B cell (primary cell): ENCODE measurements around the gene NTNG1. TPM values are rescaled to one million over a fixed set of nuclear protein-coding genes. Genes with fewer than 3 reads are reported as not detected.

Experiments
- ATAC-seq: fragments of 200-7000 bp; cut with Tn5 transposase; one replicate; pipeline ENCODE4 v1.10.0; 2021; ENCODE audit warnings: low read depth, mild to moderate bottlenecking, moderate number of reproducible peaks, moderate library complexity
- CTCF ChIA-PET: fragments of 350-600 bp; sonication (Branson Sonifier 250); formaldehyde crosslinking; loops from one replicate; lab custom pipeline; 2021; ENCODE audit warnings: antibody characterized with exemption, inconsistent platforms; lab: Charles Lee
- POLR2A ChIA-PET: fragments of 350-600 bp; sonication (Branson Sonifier 250); formaldehyde crosslinking; loops from one replicate; lab custom pipeline; 2021; ENCODE audit warnings: antibody characterized with exemption; lab: Charles Lee
- DNase-seq: peaks from one replicate; pipeline ENCODE4 v3.0.0; 2013
- H2AFZ ChIP-seq: 2 replicates; pipeline ENCODE4 v1.6.1; 2012; ENCODE audit warnings: mild to moderate bottlenecking, low read depth, low read length; ENCODE audit not compliant: insufficient read depth, poor library complexity, severe bottlenecking
- H3K27ac ChIP-seq, 2 donors: 1 replicate in 1 of 2; 2 replicates in 1 of 2; pipeline ENCODE4 v1.5.1; 2012 to 2013; ENCODE audit warnings: low read length in 2 of 2, mild to moderate bottlenecking in 2 of 2, moderate library complexity in 1 of 2
- H3K27me3 ChIP-seq, 4 experiments: fragments of 200-600 bp in 1 of 4; sonication (generic) in 1 of 4; replicated peaks in 1 of 4; 1 replicate in 2 of 4; 2 replicates in 2 of 4; pipeline versions ENCODE4 v1.6.1 to v1.7.0; 2013 to 2016; ENCODE audit warnings: low read length in 3 of 4, mild to moderate bottlenecking in 2 of 4, mixed read lengths in 1 of 4, moderate library complexity in 1 of 4; ENCODE audit not compliant: insufficient read depth in 4 of 4, control insufficient read depth in 3 of 4; ENCODE audit errors: control extremely low read depth in 1 of 4
- H3K36me3 ChIP-seq, 2 experiments: replicated peaks in 1 of 2; 1 replicate in 1 of 2; 2 replicates in 1 of 2; pipeline versions ENCODE4 v1.6.1 to v1.7.1; 2013; ENCODE audit warnings: low read length in 1 of 2; ENCODE audit not compliant: insufficient read depth in 2 of 2, control insufficient read depth in 1 of 2; ENCODE audit errors: control extremely low read depth in 1 of 2, extremely low read depth in 1 of 2
- H3K4me1 ChIP-seq, 2 donors: fragments of 200-600 bp in 1 of 2; sonication (generic) in 1 of 2; 1 replicate in 1 of 2; 2 replicates in 1 of 2; pipeline versions ENCODE4 v1.5.1 to v1.6.1; 2013 to 2017; ENCODE audit warnings: low read length in 2 of 2; ENCODE audit not compliant: control insufficient read depth in 2 of 2, insufficient read depth in 2 of 2
- H3K4me2 ChIP-seq: replicated peaks from 2 replicates; pipeline ENCODE3; 2012; ENCODE audit warnings: mild to moderate bottlenecking, low read depth, low read length; ENCODE audit not compliant: poor library complexity, severe bottlenecking
- H3K4me3 ChIP-seq, 5 experiments: fragments of 200-600 bp in 1 of 5; sonication (generic) in 1 of 5; 1 replicate in 3 of 5; 2 replicates in 2 of 5; pipeline versions ENCODE4 v1.5.1 to v1.7.0; 2011 to 2016; ENCODE audit warnings: low read length in 4 of 5, mild to moderate bottlenecking in 4 of 5, low read depth in 2 of 5, control low read depth in 1 of 5, moderate library complexity in 1 of 5; ENCODE audit not compliant: insufficient read depth in 1 of 5; ENCODE audit errors: control extremely low read depth in 1 of 5, extremely low read depth in 1 of 5
- H3K79me2 ChIP-seq: fragments of 200-600 bp; sonication (generic); one replicate; pipeline ENCODE4 v1.6.0; 2016; ENCODE audit warnings: low read length; ENCODE audit not compliant: control insufficient read depth, insufficient read depth
- H3K9ac ChIP-seq: fragments of 200-600 bp; sonication (generic); 2 replicates; pipeline ENCODE4 v1.6.1; 2017; ENCODE audit warnings: mild to moderate bottlenecking, low read length, moderate library complexity
- H3K9me3 ChIP-seq, 3 donors: one replicate each; pipeline versions ENCODE4 v1.6.1 to v1.7.1; 2013; ENCODE audit warnings: low read length in 2 of 3; ENCODE audit not compliant: control insufficient read depth in 2 of 3, insufficient read depth in 1 of 3; ENCODE audit errors: control extremely low read depth in 1 of 3
- H4K20me1 ChIP-seq: 2 replicates; pipeline ENCODE4 v1.6.0; 2012; ENCODE audit warnings: mild to moderate bottlenecking, low read length; ENCODE audit not compliant: insufficient read depth, control insufficient read depth, poor library complexity, severe bottlenecking
- H3K27ac Mint-ChIP-seq: one replicate; pipeline ENCODE4 v1.8.0; 2021; ENCODE audit warnings: mixed read lengths
- H3K27me3 Mint-ChIP-seq: one replicate; pipeline ENCODE4 v1.8.0; 2021; ENCODE audit warnings: mixed read lengths
- H3K4me1 Mint-ChIP-seq: one replicate; pipeline ENCODE4 v1.8.0; 2021; ENCODE audit warnings: mixed read lengths
- H3K4me3 Mint-ChIP-seq: one replicate; pipeline ENCODE4 v1.8.0; 2021; ENCODE audit warnings: mixed read lengths
- H3K9me3 Mint-ChIP-seq: one replicate; pipeline ENCODE4 v1.8.0; 2022; ENCODE audit warnings: mixed read lengths; ENCODE audit not compliant: insufficient read depth
- CTCF ChIP-seq: fragments of 200-600 bp; IDR thresholded peaks from one replicate; pipeline ENCODE4 v1.8.0; 2022; ENCODE audit warnings: antibody characterized with exemption, mild to moderate bottlenecking
- EZH2 ChIP-seq: IDR thresholded peaks from 2 replicates; pipeline ENCODE4 v1.6.1; 2012; ENCODE audit warnings: borderline replicate concordance, low read depth, mild to moderate bottlenecking, moderate library complexity, low read length; ENCODE audit not compliant: insufficient read depth, poor library complexity, severe bottlenecking
- WGBS: methylation state at CpG from one replicate; pipeline ENCODE4 v1.1.5; 2013; ENCODE audit warnings: missing lambda C conversion rate; ENCODE audit not compliant: insufficient coverage; 5-methylcytosine and 5-hydroxymethylcytosine counted together
- intact Hi-C: fragments of 100-400 bp; cut with micrococcal nuclease; formaldehyde crosslinking; loops from one replicate; pipeline ENCODE4 v1.10.0; 2022
- polyA plus RNA-seq: library from polyadenylated mRNA; depleted of rRNA; stranded (reverse); fragments of >200 nt; gene quantifications from 2 replicates; pipeline ENCODE4 v1.2.3, GENCODE V29; 2012
- total RNA-seq, 2 donors: library from RNA; stranded (reverse); fragments of 120-200 nt in 1 of 2; gene quantifications; 1 replicate in 1 of 2; 2 replicates in 1 of 2; pipeline versions ENCODE4 v1.2.3 to v1.2.4, GENCODE V29; 2013 to 2022

NTNG1 gene
- total and polyA plus RNA-seq, 2 donors (not counting 1 experiment from before 2014, with no cell fraction given): 2.8 to 3.7 TPM

- no peak overlapping the region for H3K9ac ChIP-seq
- DNase-seq (no peak), ATAC-seq (no peak)
- no peak overlapping the region for H3K27ac ChIP-seq
- no peaks in the 10 kb centered on the region for H3K27me3 ChIP-seq
- no peak overlapping the region for H3K4me3 ChIP-seq
- no peak overlapping the region for H3K4me2 ChIP-seq
- no peaks in the 10 kb centered on the region for H3K36me3 ChIP-seq
- Mint-ChIP-seq H3K4me3 (no peak overlapping the region), H3K27me3 (no peaks in the 10 kb centered on the region), H3K4me1 (peaks cover 6% of the 10 kb centered on the region), H3K9me3 (peaks cover 13% of the 10 kb centered on the region), H3K27ac (no peak overlapping the region)
- H3K79me2 ChIP-seq: no peaks in the 10 kb centered on the region
- no peaks in the 10 kb centered on the region for H3K4me1 ChIP-seq
- ChIA-PET POLR2A (no interaction called here), CTCF (no interaction called here)
- H3K9me3 ChIP-seq: peaks cover 0 to 13% (median 9%) of the 10 kb centered on the region in 3 donors
- intact Hi-C loops: no loop called here
- H2AFZ ChIP-seq: no peak overlapping the region
- H4K20me1 ChIP-seq: no peaks in the 10 kb centered on the region
- no peak for TF ChIP-seq EZH2
- TF ChIP-seq CTCF: no peak
These were observed 212.0 kb downstream of the NTNG1 start for GRCh38 chr1:107352850-107353249.

GRCh38 chr1:107357376-107357775 is 216.5 kb downstream of the NTNG1 start:
- Histone ChIP-seq H3K4me3 (no peak overlapping the region), H3K4me1 (peaks cover 31 to 34% of the 10 kb centered on the region in 2 donors), H2AFZ (no peak overlapping the region), H3K9me3 (peaks cover 0 to 5% (median 2%) of the 10 kb centered on the region in 3 donors), H4K20me1 (no peaks in the 10 kb centered on the region), H3K79me2 (no peaks in the 10 kb centered on the region), H3K36me3 (no peaks in the 10 kb centered on the region), H3K4me2 (no peak overlapping the region), H3K27ac (no peak overlapping the region), H3K27me3 (no peaks in the 10 kb centered on the region), H3K9ac (no peak overlapping the region)
- no peak overlapping the region for H3K27ac Mint-ChIP-seq
- POLR2A ChIA-PET: no interaction called here
- ATAC-seq (no peak), DNase-seq (no peak)
- H3K27me3 Mint-ChIP-seq: no peaks in the 10 kb centered on the region
- no CpG with 5 or more reads among the region's 1 CpG for WGBS
- TF ChIP-seq EZH2 (no peak), CTCF (no peak)
- peaks cover 42% of the 10 kb centered on the region for H3K4me1 Mint-ChIP-seq
- intact Hi-C loops: no loop called here
- peaks cover 9% of the 10 kb centered on the region for H3K9me3 Mint-ChIP-seq
- no peak overlapping the region for H3K4me3 Mint-ChIP-seq
- CTCF ChIA-PET: no interaction called here
